Activated CD8-positive, alpha-beta T cell treated with anti-CD3 and anti-CD28 coated beads, Interleukin-2, amount 10 ng/mL, durations not matched to agents 7 days and 5 days (primary cell): Measurements from ENCODE around the gene ABHD17A. TPM values are rescaled to one million over a fixed set of nuclear protein-coding genes. Genes with fewer than 3 reads are reported as not detected.

Experiments used
- ATAC-seq: fragments of 150-1000 bp; cut with Tn5 transposase; one replicate; pipeline ENCODE4 v1.10.0; 2021; ENCODE audit warnings: moderate library complexity
- CTCF ChIA-PET: fragments of 350-600 bp; sonication (Branson Sonifier 250); formaldehyde crosslinking; loops from one replicate; lab custom pipeline; 2021; ENCODE audit warnings: antibody characterized with exemption; lab: Charles Lee
- POLR2A ChIA-PET: fragments of 350-600 bp; sonication (Branson Sonifier 250); formaldehyde crosslinking; loops from one replicate; lab custom pipeline; 2021; ENCODE audit warnings: antibody characterized with exemption; lab: Charles Lee
- DNase-seq: peaks from one replicate; pipeline ENCODE4 v3.0.0-alpha.2; 2020
- H3K27ac Mint-ChIP-seq: one replicate; pipeline ENCODE4 v1.8.0; 2021; ENCODE audit warnings: mild to moderate bottlenecking, mixed read lengths
- H3K27me3 Mint-ChIP-seq: one replicate; pipeline ENCODE4 v1.8.0; 2021; ENCODE audit warnings: low read depth, mixed read lengths
- H3K36me3 Mint-ChIP-seq: one replicate; pipeline ENCODE4 v1.8.0; 2021; ENCODE audit warnings: low read depth, mixed read lengths
- H3K4me1 Mint-ChIP-seq: one replicate; pipeline ENCODE4 v1.8.0; 2021; ENCODE audit warnings: low read depth, mixed read lengths
- H3K4me3 Mint-ChIP-seq: one replicate; pipeline ENCODE4 v1.8.0; 2021; ENCODE audit warnings: mild to moderate bottlenecking, mixed read lengths
- H3K9me3 Mint-ChIP-seq: one replicate; pipeline ENCODE4 v1.8.0; 2022; ENCODE audit warnings: mixed read lengths; ENCODE audit not compliant: insufficient read depth
- total RNA-seq, 2 experiments: library from RNA; stranded (reverse); gene quantifications; one replicate each; pipeline ENCODE4 v1.2.3, GENCODE V29; 2021

ABHD17A gene
- total RNA-seq, 2 experiments from 2014 or later: 181 to 196 TPM

- ATAC-seq: no peak
- Mint-ChIP-seq H3K27ac (peak overlapping the region; percentile 95), H3K4me3 (peak overlapping the region; percentile 83), H3K27me3 (no peaks in the 10 kb centered on the region), H3K36me3 (peaks cover 7% of the 10 kb centered on the region), H3K9me3 (no peaks in the 10 kb centered on the region), H3K4me1 (peaks cover 74% of the 10 kb centered on the region)
- ChIA-PET CTCF (interaction anchor here (0.9 to 1.8 kb wide), 3 partner anchors 8 to 30 kb away, joined by 3 to 7 read pairs (median 5); no protein-coding TSS in a partner anchor), POLR2A (interaction anchor here (1.1 to 2.2 kb wide), 3 partner anchors 9 to 26 kb away, joined by 3 to 7 read pairs (median 6); no protein-coding TSS in a partner anchor)
- no peak for DNase-seq
Measured at GRCh38 chr19:1856345-1856697, 29.0 kb downstream of the ABHD17A start.

DNA sequence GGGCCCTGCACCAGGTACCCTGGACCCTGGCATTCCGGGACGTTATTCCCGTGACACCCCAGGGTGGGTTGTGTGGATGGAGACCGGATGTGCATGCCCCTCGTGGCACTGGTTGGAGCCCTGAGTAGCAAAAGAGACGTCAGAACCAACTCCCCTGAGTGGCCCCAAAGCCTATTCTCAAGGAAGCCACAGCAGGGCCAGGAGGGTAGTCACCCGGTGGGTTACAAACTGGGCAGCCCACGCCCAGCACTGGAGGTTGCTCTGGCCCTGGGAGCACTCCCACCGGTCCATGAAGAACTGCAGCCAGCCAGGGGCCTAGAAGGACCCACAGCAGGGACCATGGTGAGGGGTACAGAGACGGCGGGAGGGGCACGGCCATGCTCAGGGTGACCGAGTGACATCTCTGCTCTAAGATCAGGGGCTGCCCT, 29.5 kb downstream of the ABHD17A start:
- H3K36me3 Mint-ChIP-seq: peaks cover 9% of the 10 kb centered on the region
- H3K9me3 Mint-ChIP-seq: no peaks in the 10 kb centered on the region
- ATAC-seq: peak; percentile 21
- POLR2A ChIA-PET: interaction anchor here (1.1 to 2.2 kb wide), 3 partner anchors 9 to 26 kb away, joined by 3 to 7 read pairs (median 6); no protein-coding TSS in a partner anchor
- peak overlapping the region; percentile 83 for H3K4me3 Mint-ChIP-seq
- H3K4me1 Mint-ChIP-seq: peaks cover 74% of the 10 kb centered on the region
- peak; percentile 68 for DNase-seq
- CTCF ChIA-PET: interaction anchor here (0.9 to 3.6 kb wide), 4 partner anchors 9 to 42 kb away, joined by 5 to 20 read pairs (median 6); no protein-coding TSS in a partner anchor
- no peaks in the 10 kb centered on the region for H3K27me3 Mint-ChIP-seq
- peak overlapping the region; percentile 95 for H3K27ac Mint-ChIP-seq

DNA sequence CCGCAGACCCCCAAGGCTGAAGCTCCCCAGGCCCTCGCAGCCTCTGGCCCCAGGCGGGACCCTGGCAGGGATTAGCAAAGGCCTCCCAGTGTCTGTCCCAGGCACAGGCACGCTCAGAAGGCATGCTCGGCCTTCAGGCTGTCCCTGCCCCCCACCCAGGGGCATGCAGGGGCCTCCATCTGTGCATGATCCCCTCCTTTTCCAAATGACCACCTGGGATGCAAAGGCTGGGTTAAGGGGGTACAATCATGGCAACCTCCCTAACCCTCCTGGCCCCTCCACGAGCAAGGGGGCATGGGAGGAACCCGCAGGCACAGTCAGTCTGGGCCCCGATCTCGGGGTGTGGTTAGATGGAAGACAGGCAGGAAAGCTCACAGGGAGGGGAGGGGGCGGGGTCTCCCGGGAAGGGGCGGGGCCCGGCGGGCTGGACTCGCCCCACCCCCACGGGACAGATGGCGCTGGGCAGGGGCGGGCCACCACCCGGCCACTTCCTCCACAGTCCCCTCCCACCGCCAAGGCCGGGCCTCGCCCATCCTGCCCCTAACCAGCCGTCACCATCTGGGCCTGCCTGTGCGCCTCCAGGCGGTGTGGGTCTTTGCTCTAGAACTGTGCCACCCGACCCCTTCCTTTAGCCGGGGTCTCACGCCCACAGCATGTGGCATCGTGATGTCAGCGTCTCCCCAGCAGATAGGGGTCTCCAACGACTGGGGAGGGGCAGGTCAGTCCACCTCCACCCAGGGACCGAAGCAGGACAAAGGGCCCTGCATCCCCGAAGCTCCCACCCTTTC, 30.1 kb downstream of the ABHD17A start:
- DNase-seq (peak; percentile 94), ATAC-seq (peak; percentile 80)
- H3K27me3 Mint-ChIP-seq: no peaks in the 10 kb centered on the region
- H3K4me3 Mint-ChIP-seq: peak overlapping the region; percentile 83
- peaks cover 12% of the 10 kb centered on the region for H3K36me3 Mint-ChIP-seq
- H3K27ac Mint-ChIP-seq: peak overlapping the region; percentile 95
- H3K9me3 Mint-ChIP-seq: no peaks in the 10 kb centered on the region
- ChIA-PET CTCF (interaction anchor here (1.3 to 3.6 kb wide), 3 partner anchors 10 to 43 kb away, joined by 5 to 20 read pairs (median 7); no protein-coding TSS in a partner anchor), POLR2A (interaction anchor here (0.7 to 2.2 kb wide), 5 partner anchors 8 to 28 kb away, joined by 3 to 7 read pairs (median 4); no protein-coding TSS in a partner anchor)
- H3K4me1 Mint-ChIP-seq: peaks cover 71% of the 10 kb centered on the region

- CTCF ChIA-PET: interaction anchor here (1.3 to 3.6 kb wide), 2 partner anchors 16 to 43 kb away, joined by 5 to 20 read pairs; no protein-coding TSS in a partner anchor
- peak overlapping the region; percentile 83 for H3K4me3 Mint-ChIP-seq
- H3K27me3 Mint-ChIP-seq: no peaks in the 10 kb centered on the region
- H3K9me3 Mint-ChIP-seq: no peaks in the 10 kb centered on the region
- DNase-seq: no peak
- H3K27ac Mint-ChIP-seq: peak overlapping the region; percentile 88
- ATAC-seq: no peak
- POLR2A ChIA-PET: interaction anchor here (0.7 to 0.9 kb wide), 2 partner anchors 28 to 29 kb away, joined by 3 to 4 read pairs; no protein-coding TSS in a partner anchor
- peaks cover 12% of the 10 kb centered on the region for H3K36me3 Mint-ChIP-seq
- peaks cover 72% of the 10 kb centered on the region for H3K4me1 Mint-ChIP-seq
Measured at GRCh38 chr19:1854542-1855039, 30.7 kb downstream of the ABHD17A start.

DNA sequence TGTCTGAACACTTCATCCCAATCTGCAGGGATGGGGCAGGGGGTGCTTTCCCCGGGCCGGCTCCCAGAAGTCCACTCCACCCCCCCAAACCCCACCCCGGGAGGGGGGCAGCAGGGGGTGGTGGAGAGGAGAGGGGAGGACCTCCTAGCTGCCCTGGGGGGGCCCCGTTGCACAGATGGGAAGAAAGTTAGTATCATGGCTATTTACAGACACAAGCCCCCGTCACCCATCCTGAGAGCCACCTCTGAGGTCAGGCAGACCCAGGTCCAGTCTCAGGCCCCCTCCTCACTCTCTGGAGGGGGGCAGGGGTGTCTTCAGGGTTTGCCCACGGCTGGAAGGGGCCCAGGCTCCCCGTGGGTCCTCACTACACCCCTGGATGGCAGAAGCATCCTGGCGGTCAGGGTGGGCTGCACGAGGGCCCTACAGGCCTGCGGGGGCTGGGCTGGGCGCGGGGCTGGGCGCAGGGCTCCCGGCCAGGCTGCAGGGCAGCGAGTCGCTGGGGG, 31.2 kb downstream of the ABHD17A start:
- Mint-ChIP-seq H3K4me3 (no peak overlapping the region), H3K27ac (no peak overlapping the region), H3K9me3 (no peaks in the 10 kb centered on the region), H3K36me3 (peaks cover 12% of the 10 kb centered on the region), H3K27me3 (no peaks in the 10 kb centered on the region), H3K4me1 (peaks cover 69% of the 10 kb centered on the region)
- POLR2A ChIA-PET: interaction anchor here (0.9 kb wide), 1 partner anchor 28 kb away, joined by 3 read pairs; no protein-coding TSS in a partner anchor
- CTCF ChIA-PET: interaction anchor here (0.6 to 3.6 kb wide), 2 partner anchors 16 to 21 kb away, joined by 3 to 20 read pairs; no protein-coding TSS in a partner anchor
- ATAC-seq (no peak), DNase-seq (no peak)

DNA sequence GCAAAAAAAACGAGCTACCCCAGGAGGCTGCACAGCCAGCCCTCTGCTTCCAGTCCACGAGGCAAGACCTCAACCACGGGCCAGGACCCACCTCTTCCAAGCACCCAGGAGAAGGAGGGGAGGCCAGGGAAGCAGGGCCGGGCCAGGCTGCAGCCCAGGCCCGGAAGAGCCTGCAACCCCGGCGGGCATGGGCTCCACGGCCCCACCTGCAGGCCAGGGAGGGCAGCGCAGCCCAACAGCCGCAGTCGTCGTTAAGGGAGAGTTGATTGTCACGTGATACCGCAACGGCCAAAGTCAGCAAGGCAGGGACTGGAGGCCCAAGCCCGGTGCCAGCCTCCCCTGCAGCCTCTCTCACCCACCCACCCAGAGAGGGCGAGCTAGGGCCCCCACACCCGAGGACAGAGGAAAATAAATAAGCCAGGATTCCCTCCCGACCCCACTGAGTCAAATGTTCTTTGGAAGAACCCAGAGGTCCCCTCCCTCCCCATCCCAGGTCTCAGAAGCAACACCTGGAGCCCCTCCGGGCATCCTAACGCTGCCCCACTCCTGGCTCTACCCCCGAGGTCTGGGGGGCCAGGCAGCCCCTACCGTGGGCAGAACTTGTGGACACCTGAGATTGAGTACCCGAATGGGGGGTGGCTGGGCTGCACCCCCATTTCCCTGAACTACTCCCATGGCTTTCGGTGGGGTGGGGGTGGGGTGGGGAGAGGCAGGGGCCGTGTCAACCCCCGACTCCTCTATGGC, 31.8 kb downstream of the ABHD17A start:
- Mint-ChIP-seq H3K4me1 (peaks cover 69% of the 10 kb centered on the region), H3K27ac (peak overlapping the region; percentile 93), H3K9me3 (no peaks in the 10 kb centered on the region), H3K27me3 (no peaks in the 10 kb centered on the region), H3K4me3 (peak overlapping the region; percentile 64), H3K36me3 (peaks cover 12% of the 10 kb centered on the region)
- ATAC-seq (peak; percentile 34), DNase-seq (peak; percentile 91)
- POLR2A ChIA-PET: interaction anchor here (1.5 kb wide), 1 partner anchor 29 kb away, joined by 3 read pairs; no protein-coding TSS in a partner anchor
- CTCF ChIA-PET: interaction anchor here (0.6 to 3.6 kb wide), 2 partner anchors 15 to 21 kb away, joined by 3 to 20 read pairs; no protein-coding TSS in a partner anchor

DNA sequence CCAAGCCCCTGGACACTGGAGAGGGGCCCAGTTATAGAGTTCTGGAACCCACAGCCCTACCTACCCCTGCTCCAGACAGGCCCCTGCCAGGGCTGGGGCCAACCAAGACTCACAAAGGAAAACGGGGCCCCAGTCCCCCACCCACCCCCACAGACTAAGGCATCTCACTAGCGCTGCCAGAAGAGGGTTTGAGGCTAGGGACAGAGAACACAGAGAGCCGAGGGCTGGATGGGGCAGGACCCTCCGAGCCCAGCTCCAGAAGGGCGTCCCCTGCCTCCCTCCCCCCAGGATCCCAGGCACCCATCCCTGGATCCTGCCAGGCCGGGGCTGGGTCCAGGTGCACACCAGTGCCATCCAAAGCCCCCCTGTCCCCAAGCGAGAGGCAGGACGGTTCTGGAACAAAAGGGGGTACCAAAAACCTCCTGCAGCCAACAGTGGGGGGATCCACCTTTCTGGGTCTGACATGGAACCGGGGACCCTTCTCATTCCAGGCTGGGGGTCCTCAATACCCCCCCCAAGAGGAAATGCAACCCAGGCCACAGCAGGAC, 32.6 kb downstream of the ABHD17A start:
- H3K9me3 Mint-ChIP-seq: no peaks in the 10 kb centered on the region
- H3K4me1 Mint-ChIP-seq: peaks cover 61% of the 10 kb centered on the region
- no peak overlapping the region for H3K4me3 Mint-ChIP-seq
- H3K27me3 Mint-ChIP-seq: no peaks in the 10 kb centered on the region
- POLR2A ChIA-PET: interaction anchor here (1.5 kb wide), 1 partner anchor 30 kb away, joined by 3 read pairs; no protein-coding TSS in a partner anchor
- DNase-seq: no peak
- peak overlapping the region; percentile 93 for H3K27ac Mint-ChIP-seq
- peaks cover 12% of the 10 kb centered on the region for H3K36me3 Mint-ChIP-seq
- ATAC-seq: no peak
- CTCF ChIA-PET: interaction anchor here (3.6 kb wide), 1 partner anchor 14 kb away, joined by 20 read pairs; no protein-coding TSS in a partner anchor

DNA sequence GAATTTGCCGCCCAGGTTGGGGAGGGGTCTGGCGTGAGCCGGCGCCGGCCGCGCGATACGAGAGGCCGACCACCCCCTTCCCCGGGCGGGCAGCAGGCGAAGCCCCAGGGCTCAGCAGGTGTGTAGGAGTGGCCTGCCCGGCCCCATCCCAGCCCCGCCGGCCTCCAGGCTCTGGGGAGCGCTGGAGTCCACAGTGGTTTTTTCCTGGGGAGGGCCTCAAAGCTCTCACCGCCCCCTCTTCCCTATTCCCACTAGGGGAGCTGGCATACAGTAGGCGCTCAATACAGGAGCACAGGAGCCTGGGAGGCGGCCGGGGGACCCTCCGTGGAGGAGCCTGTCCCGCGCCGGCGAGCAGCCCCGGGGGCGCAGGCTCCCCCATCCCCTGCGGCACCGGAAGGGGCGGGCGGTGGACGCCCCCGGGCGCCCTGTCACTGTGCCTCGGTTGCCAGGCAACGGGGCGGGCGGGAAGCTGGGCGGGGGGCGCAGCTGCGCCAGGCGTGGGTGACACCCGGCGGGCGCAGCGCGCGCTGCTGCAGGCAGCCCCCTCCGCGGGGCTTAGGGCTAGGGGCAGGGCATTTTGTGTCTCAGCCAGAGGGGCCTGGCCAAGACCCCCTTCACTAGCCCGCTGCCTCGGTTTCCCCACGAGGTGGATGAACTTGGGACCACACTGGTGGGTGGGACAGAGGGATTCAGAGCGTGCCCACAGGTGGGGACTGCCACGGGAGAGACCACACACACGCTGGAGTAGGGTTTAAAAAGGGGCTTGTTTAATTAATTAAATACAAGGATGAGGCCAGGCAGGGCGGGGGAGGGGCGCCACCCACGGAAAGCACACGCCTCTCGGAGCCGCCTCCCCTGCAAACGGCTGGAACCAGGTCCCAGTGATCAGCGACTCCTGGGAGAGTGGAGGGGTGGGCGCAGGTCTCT, 33.4 kb downstream of the ABHD17A start:
- no peaks in the 10 kb centered on the region for H3K27me3 Mint-ChIP-seq
- H3K9me3 Mint-ChIP-seq: no peaks in the 10 kb centered on the region
- ChIA-PET CTCF (interaction anchor here (1.0 kb wide), 1 partner anchor 13 kb away, joined by 4 read pairs; no protein-coding TSS in a partner anchor), POLR2A (interaction anchor here (0.8 to 1.5 kb wide), 2 partner anchors 24 to 31 kb away, joined by 3 read pairs; no protein-coding TSS in a partner anchor)
- H3K36me3 Mint-ChIP-seq: peaks cover 16% of the 10 kb centered on the region
- ATAC-seq: no peak
- H3K27ac Mint-ChIP-seq: peak overlapping the region; percentile 39
- peak; percentile 59 for DNase-seq
- no peak overlapping the region for H3K4me3 Mint-ChIP-seq
- H3K4me1 Mint-ChIP-seq: peaks cover 64% of the 10 kb centered on the region

GRCh38 chr19:1850809-1851653, 34.3 kb downstream of the ABHD17A start:
- Mint-ChIP-seq H3K27me3 (no peaks in the 10 kb centered on the region), H3K27ac (peak overlapping the region; percentile 68), H3K4me1 (peaks cover 68% of the 10 kb centered on the region), H3K4me3 (no peak overlapping the region), H3K9me3 (no peaks in the 10 kb centered on the region), H3K36me3 (peaks cover 18% of the 10 kb centered on the region)
- no peak for ATAC-seq
- no peak for DNase-seq
- CTCF ChIA-PET: interaction anchor here (1.0 to 2.6 kb wide), 2 partner anchors 13 kb away, joined by 4 to 15 read pairs; no protein-coding TSS in a partner anchor
- POLR2A ChIA-PET: interaction anchor here (0.8 kb wide), 1 partner anchor 25 kb away, joined by 3 read pairs; no protein-coding TSS in a partner anchor
